GM21390 (cell line): Measurements from ENCODE around the gene ZDHHC3.
"Not testable (repeated sequence)": the region's sequence is repeated elsewhere in the genome, so short reads cannot be mapped to it uniquely, and the experiment has no call there.

Source experiments
- ATAC-seq: cut with Tn5 transposase; IDR thresholded peaks from one replicate; pipeline ENCODE4 v1.9.1; 2021; ENCODE audit not compliant: unreplicated experiment

The ZDHHC3 gene

GRCh38 chr3:44996556-44996969, 20.6 kb upstream of the ZDHHC3 start:
- no peak for ATAC-seq

DNA sequence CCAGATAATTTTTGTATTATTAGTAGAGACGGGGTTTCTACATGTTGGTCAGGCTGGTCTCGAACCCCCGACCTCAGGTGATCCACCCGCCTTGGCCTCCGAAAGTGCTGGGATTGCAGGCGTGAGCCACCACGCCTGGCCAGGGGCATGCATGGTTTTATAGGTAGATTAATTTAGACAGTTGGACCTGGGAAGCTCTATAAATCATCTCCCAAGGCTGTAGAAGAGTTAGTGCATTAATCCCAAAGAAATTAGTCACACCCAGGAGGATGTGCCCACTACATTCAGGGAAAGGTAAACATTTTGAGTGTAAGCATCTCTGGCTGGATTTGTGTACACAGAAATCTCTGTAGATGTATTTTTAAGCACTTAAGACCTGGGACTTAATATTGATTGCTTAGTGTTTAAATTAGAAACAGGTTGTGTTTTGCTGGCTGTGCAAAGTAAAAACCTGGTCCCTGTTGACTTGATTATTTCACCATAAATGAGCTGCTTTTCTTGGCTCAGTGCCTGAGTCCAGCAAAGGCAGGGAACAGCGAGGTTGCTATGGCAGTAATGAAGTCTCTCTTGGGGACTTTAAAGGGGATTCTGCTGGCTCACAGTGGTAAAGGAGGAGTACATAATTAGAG, 19.3 kb upstream of the ZDHHC3 start:
- ATAC-seq, result no peak

DNA sequence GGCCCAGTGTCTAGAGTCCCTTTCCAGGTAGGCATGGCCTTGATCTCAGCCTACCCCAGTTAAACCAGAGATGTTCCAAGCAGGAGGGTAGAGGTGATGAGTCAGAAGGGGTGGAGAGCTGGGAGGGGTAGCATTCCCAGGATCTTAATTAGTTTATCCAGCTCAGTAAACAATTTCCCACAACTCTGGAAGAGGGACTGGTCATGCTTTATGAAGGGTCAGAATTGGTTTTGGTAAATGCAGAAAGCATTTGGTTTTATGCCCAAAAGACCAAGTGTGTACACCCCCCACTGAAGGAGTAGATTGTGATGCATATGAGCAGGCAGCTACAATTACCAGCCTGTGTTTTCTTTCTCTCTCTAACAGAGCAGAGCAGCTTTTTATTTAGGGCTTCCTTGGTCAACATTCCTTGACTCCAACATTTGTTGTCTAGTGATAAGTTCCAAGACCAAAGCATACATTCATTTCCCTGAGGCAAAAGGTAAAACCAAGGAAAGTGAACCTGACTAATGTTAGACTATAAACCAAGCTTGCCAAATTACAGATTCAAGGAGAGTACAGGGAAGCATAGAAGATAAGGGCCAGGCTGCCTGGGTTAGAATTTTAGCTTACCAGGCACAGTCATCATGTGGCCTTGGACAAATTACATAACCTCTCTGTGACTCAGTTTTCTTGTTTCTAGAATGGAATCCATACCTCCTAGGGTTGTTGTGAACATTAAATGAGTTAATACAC, 17.7 kb upstream of the ZDHHC3 start:
- no peak for ATAC-seq

DNA sequence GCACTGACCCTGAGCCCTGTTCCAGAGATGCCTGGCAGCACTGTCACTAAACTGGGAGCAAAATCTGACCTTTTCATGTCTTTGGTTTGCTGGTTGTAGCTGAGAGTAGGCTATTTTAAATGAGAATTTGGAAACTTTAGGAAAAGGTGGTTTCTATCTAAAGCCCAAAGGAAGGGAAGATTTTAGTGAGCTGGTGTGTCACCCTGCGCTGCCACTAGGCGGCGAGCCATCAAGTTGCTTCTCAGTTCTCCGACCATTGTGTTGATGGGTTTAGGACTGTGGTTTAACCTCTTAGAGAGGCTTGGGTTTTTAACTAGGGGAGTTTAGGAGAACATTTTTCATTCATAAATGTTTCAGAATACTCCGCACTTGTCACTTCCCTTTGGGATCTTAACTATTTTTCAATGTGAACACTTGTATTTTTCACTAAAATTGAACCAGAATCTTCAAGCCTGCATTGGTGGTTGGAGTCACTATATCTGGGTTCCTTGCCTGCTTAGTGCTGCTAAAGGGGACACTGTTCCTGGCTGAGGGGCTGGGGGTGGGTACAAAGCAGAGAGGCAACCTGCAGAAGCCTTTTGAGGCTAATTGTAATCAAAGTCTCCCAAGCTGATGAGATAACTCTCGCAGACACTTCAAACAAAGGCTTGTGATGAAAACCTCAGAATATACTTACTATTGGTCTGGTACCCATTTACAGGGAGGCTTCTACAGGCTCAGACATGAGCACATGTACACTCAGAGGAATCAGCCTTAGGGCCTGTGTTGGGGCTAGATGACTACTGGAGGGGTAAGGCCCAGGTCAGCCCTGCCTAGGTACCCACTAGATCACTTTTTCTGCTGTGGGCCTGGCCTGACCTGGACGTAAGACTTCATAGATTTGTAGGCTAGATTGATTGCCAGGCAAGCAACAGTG, 16.8 kb upstream of the ZDHHC3 start:
- ATAC-seq, result no peak

GRCh38 chr3:44991326-44991725, 15.4 kb upstream of the ZDHHC3 start:
- no peak for ATAC-seq

GRCh38 chr3:44989636-44990373, 13.8 kb upstream of the ZDHHC3 start:
- ATAC-seq, result no peak

GRCh38 chr3:44989141-44989540, 13.2 kb upstream of the ZDHHC3 start:
- ATAC-seq, result no peak

DNA sequence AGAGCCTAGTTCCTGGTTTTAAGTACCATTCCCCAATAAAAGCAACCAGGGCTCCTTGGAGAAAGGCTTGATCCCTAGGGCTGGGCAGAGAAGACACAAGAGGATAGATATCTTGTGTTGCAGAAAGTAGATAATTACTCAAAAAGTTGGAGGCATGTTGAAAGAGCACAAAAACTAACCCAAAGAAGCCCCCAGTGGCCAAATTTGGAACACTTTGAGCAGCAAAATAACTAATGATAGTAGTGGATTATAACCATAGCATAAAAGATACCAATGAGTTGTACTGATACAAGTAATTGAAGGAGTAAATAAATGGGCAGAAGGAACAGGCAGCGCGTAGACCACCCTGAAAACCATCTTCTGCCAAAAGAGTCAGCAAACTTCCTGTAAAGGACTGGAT, 12.1 kb upstream of the ZDHHC3 start:
- ATAC-seq, result no peak

GRCh38 chr3:44987332-44987731, 11.4 kb upstream of the ZDHHC3 start:
- ATAC-seq, result no peak

GRCh38 chr3:44986330-44986729, 10.4 kb upstream of the ZDHHC3 start:
- ATAC-seq, result not testable (repeated sequence)

DNA sequence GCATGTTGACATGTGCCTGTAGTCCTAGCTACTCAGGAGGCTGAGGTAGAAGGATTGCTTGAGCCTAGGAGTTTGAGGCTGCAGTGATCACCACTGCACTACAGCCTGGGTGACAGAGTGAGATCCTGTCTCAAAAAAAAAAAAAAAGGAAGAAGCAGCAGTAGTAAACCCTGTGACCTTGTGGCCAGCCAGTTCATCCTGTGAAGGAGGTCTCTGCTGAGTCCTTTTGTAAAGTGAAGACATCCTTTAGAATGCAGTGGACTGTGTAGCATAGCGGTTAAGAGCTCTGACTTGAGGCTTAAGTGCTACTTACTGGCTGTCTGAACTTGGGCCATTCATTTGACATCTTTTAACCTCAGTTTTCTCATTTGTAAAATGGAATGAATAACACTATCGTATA, 8.4 kb upstream of the ZDHHC3 start:
- ATAC-seq, result no peak

- ATAC-seq, result no peak
Observed at GRCh38 chr3:44983484-44983941, 7.5 kb upstream of the ZDHHC3 start.

- no peak for ATAC-seq
Observed at GRCh38 chr3:44982817-44983216, 6.8 kb upstream of the ZDHHC3 start.

- no peak for ATAC-seq
Observed at GRCh38 chr3:44981751-44982150, 5.8 kb upstream of the ZDHHC3 start.

DNA sequence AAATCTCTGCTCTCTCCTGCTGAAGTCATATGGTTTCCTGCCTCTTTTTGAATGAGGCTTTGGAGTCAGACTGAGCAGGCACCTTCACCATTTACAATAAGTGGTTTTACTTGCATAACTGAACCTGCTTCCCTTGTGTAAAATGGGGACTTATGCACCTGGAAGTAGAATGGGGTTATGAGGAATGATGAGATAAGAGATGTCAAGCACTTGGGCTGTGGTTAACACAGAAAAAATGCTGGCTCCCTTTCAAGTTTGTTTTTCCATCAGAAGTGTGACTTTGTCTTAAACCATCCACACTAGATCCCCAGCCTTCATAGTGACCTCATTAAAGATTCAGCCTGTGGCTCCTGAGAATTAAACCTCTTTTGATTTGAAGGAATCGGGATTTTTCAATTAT, 5.2 kb upstream of the ZDHHC3 start:
- ATAC-seq, result no peak

GRCh38 chr3:44974416-44974815, 1.6 kb downstream of the ZDHHC3 start:
- no peak for ATAC-seq

GRCh38 chr3:44970926-44971490, 5.0 kb downstream of the ZDHHC3 start:
- ATAC-seq, result no peak

DNA sequence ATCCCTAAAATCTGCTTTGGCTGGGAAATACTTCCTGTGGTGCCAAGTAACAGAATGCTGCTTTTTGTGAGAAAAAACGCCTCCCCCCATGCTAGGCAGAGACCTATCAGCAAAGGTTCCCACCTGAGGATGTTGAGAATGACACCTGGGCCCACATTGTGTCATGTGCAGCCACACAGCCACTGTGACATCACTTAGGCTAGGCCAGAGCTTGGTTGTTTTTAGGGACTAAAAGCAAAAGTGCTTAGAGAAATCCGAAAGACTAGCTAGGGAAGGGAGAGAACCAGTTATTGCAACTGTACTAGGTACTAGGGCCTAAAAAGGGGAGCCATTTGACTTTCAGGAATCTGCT, 6.2 kb downstream of the ZDHHC3 start:
- no peak for ATAC-seq

GRCh38 chr3:44969154-44969827, 6.7 kb downstream of the ZDHHC3 start:
- no peak for ATAC-seq

- no peak for ATAC-seq
Observed at GRCh38 chr3:44968447-44968858, 7.5 kb downstream of the ZDHHC3 start.
